ENCODE results near the gene SNAPC2. TPM values are rescaled to one million over a fixed set of nuclear protein-coding genes. Genes with fewer than 3 reads are reported as not detected.

Gene SNAPC2
- total RNA-seq, 2 donors from 2014 or later: 13.4 to 15.4 TPM

DNA sequence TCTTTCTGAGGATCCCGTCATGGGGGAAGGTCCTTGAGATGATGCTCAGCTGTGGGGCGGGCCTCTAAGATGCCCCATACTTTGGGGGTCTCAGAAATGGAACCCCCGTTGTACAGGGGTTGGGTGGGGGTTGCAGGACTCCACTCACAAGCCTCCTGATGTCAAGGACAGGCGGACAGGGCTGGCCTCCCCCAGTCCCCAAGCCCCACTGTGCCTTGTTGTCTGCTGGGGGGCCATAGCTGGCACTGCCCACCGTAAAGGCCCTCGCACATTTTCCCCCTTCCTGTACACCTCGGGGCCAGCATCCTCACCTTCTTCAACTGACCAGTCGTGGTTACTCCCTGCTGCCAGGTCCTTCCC lies 2.7 kb downstream of the SNAPC2 start:
- DNase-seq: no peak
- TF ChIP-seq, protein P1, sequence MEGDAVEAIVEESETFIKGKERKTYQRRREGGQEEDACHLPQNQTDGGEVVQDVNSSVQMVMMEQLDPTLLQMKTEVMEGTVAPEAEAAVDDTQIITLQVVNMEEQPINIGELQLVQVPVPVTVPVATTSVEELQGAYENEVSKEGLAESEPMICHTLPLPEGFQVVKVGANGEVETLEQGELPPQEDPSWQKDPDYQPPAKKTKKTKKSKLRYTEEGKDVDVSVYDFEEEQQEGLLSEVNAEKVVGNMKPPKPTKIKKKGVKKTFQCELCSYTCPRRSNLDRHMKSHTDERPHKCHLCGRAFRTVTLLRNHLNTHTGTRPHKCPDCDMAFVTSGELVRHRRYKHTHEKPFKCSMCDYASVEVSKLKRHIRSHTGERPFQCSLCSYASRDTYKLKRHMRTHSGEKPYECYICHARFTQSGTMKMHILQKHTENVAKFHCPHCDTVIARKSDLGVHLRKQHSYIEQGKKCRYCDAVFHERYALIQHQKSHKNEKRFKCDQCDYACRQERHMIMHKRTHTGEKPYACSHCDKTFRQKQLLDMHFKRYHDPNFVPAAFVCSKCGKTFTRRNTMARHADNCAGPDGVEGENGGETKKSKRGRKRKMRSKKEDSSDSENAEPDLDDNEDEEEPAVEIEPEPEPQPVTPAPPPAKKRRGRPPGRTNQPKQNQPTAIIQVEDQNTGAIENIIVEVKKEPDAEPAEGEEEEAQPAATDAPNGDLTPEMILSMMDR (IDR thresholded peaks at IDR 0.05): no peak
- no peaks in the 10 kb centered on the region for H3K9me3 ChIP-seq
- no peaks in the 10 kb centered on the region for H3K36me3 ChIP-seq
- intact Hi-C loops (cut with DNase I): loop anchor here (10.0 kb wide), 1 partner anchor 68 kb away; no protein-coding TSS in a partner anchor
- peaks cover 6% of the 10 kb centered on the region for H3K4me1 ChIP-seq
- no peak overlapping the region for H3K4me3 ChIP-seq
- H3K27me3 ChIP-seq: peaks cover 10% of the 10 kb centered on the region
- H3K9ac ChIP-seq (ENCODE audit: low read depth in 2 of 2, low read length in 2 of 2): peak overlapping the region in 1 of 2 donors; percentile 3
- H3K27ac ChIP-seq: no peak overlapping the region

- no peak overlapping the region for H3K27ac ChIP-seq
- H3K27me3 ChIP-seq: peaks cover 3% of the 10 kb centered on the region
- no peaks in the 10 kb centered on the region for H3K36me3 ChIP-seq
- intact Hi-C loops (cut with DNase I): loop anchor here (10.0 kb wide), 1 partner anchor 69 kb away; no protein-coding TSS in a partner anchor
- no peaks in the 10 kb centered on the region for H3K9me3 ChIP-seq
- no peak overlapping the region for H3K4me3 ChIP-seq
- no peak for DNase-seq
- TF ChIP-seq, protein P1 (IDR thresholded peaks at IDR 0.05): no peak
- H3K4me1 ChIP-seq: peaks cover 6% of the 10 kb centered on the region
- no peak overlapping the region for H3K9ac ChIP-seq (ENCODE audit: low read depth in 2 of 2, low read length in 2 of 2)
Measured at GRCh38 chr19:7923295-7924191, 3.4 kb downstream of the SNAPC2 start.

- no peak overlapping the region for H3K27ac ChIP-seq
- TF ChIP-seq, protein P1 (IDR thresholded peaks at IDR 0.05): no peak
- intact Hi-C loops (cut with DNase I): loop anchor here (10.0 kb wide), 1 partner anchor 69 kb away; no protein-coding TSS in a partner anchor
- H3K36me3 ChIP-seq: no peaks in the 10 kb centered on the region
- H3K27me3 ChIP-seq: no peaks in the 10 kb centered on the region
- no peaks in the 10 kb centered on the region for H3K9me3 ChIP-seq
- H3K4me1 ChIP-seq: peaks cover 6% of the 10 kb centered on the region
- no peak overlapping the region for H3K9ac ChIP-seq (ENCODE audit: low read depth in 2 of 2, low read length in 2 of 2)
- no peak for DNase-seq
- no peak overlapping the region for H3K4me3 ChIP-seq
Measured at GRCh38 chr19:7924241-7924640, 4.1 kb downstream of the SNAPC2 start.

- Histone ChIP-seq H3K27ac (no peak overlapping the region), H3K36me3 (no peaks in the 10 kb centered on the region), H3K9me3 (no peaks in the 10 kb centered on the region), H3K4me1 (peaks cover 6% of the 10 kb centered on the region), H3K4me3 (no peak overlapping the region), H3K27me3 (no peaks in the 10 kb centered on the region), H3K9ac (ENCODE audit: low read depth in 2 of 2, low read length in 2 of 2) (no peak overlapping the region)
- DNase-seq: no peak
- intact Hi-C loops (cut with DNase I): loop anchor here (10.0 kb wide), 1 partner anchor 70 kb away; no protein-coding TSS in a partner anchor
- TF ChIP-seq, protein P1 (IDR thresholded peaks at IDR 0.05): no peak
Measured at GRCh38 chr19:7924651-7925170, 4.6 kb downstream of the SNAPC2 start.

- intact Hi-C loops (cut with DNase I): loop anchor here (10.0 kb wide), 1 partner anchor 71 kb away; no protein-coding TSS in a partner anchor
- no peak overlapping the region for H3K9ac ChIP-seq (ENCODE audit: low read depth in 2 of 2, low read length in 2 of 2)
- no peaks in the 10 kb centered on the region for H3K27me3 ChIP-seq
Measured at GRCh38 chr19:7925171-7925851, 5.2 kb downstream of the SNAPC2 start.

More at GRCh38 chr19:7925171-7925851, 5.2 kb downstream of the SNAPC2 start:
- TF ChIP-seq, protein P1 (IDR thresholded peaks at IDR 0.05): peak; percentile 66
- DNase-seq: peak; percentile 71
- Histone ChIP-seq H3K9me3 (no peaks in the 10 kb centered on the region), H3K36me3 (no peaks in the 10 kb centered on the region), H3K27ac (no peak overlapping the region), H3K4me3 (peak overlapping the region; percentile 38), H3K4me1 (peaks cover 6% of the 10 kb centered on the region)

Data from colonic mucosa (tissue), 4 donors.